ENCODE results near the gene COL16A1.

Gene COL16A1

DNA sequence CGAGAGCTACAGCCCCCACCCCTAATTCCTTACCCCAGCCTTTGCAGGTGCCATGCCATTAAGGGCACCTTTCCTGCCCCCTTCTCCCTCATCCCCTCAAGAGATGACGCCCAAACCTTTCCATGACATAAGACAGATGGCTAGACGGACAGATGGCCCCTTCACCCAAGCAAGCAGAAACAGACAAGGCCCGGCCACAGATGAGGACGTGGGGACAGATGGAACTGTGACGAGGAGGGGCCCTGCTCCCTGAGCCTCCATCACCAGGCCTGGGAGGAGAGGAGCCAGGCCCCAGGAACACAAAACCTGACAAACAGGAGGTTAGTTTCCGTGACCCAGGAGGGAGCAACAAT is 34.4 kb downstream of the COL16A1 start:
- no peak overlapping the region for H3K27ac ChIP-seq (ENCODE audit: extremely low read depth, low read depth, low read length)
- ChIA-PET CTCF (interaction anchor here (2.0 kb wide), 1 partner anchor 47 kb away, joined by 10 read pairs; no protein-coding TSS in a partner anchor), POLR2A (no interaction called here)
- TF ChIP-seq, protein P1, sequence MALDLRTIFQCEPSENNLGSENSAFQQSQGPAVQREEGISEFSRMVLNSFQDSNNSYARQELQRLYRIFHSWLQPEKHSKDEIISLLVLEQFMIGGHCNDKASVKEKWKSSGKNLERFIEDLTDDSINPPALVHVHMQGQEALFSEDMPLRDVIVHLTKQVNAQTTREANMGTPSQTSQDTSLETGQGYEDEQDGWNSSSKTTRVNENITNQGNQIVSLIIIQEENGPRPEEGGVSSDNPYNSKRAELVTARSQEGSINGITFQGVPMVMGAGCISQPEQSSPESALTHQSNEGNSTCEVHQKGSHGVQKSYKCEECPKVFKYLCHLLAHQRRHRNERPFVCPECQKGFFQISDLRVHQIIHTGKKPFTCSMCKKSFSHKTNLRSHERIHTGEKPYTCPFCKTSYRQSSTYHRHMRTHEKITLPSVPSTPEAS (tag by site-specific recombination; IDR thresholded peaks at IDR 0.05), result no peak
- TF ChIP-seq HOXA7 (CRISPR knock-in tag; IDR thresholded peaks at IDR 0.05; ENCODE audit: borderline replicate concordance), result no peak
- no peak for TF ChIP-seq KLF9 (tag by site-specific recombination; IDR thresholded peaks at IDR 0.05; ENCODE audit: low read depth)
- no peak for TF ChIP-seq YY2 (tag by site-specific recombination; IDR thresholded peaks at IDR 0.05)
- TF ChIP-seq, protein P2, sequence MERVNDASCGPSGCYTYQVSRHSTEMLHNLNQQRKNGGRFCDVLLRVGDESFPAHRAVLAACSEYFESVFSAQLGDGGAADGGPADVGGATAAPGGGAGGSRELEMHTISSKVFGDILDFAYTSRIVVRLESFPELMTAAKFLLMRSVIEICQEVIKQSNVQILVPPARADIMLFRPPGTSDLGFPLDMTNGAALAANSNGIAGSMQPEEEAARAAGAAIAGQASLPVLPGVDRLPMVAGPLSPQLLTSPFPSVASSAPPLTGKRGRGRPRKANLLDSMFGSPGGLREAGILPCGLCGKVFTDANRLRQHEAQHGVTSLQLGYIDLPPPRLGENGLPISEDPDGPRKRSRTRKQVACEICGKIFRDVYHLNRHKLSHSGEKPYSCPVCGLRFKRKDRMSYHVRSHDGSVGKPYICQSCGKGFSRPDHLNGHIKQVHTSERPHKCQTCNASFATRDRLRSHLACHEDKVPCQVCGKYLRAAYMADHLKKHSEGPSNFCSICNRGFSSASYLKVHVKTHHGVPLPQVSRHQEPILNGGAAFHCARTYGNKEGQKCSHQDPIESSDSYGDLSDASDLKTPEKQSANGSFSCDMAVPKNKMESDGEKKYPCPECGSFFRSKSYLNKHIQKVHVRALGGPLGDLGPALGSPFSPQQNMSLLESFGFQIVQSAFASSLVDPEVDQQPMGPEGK (tag by site-specific recombination; IDR thresholded peaks at IDR 0.05), result no peak
- TF ChIP-seq ZNF391 (tag by site-specific recombination; IDR thresholded peaks at IDR 0.05; ENCODE audit: borderline replicate concordance, low read depth), result no peak
- no peak for TF ChIP-seq ZNF423 (tag by site-specific recombination; IDR thresholded peaks at IDR 0.05)
- no peak for TF ChIP-seq ZNF621 (tag by site-specific recombination; IDR thresholded peaks at IDR 0.05)
- TF ChIP-seq ZNF341 (tag by site-specific recombination; IDR thresholded peaks at IDR 0.05; ENCODE audit: low read depth), result no peak
- TF ChIP-seq, protein P3, sequence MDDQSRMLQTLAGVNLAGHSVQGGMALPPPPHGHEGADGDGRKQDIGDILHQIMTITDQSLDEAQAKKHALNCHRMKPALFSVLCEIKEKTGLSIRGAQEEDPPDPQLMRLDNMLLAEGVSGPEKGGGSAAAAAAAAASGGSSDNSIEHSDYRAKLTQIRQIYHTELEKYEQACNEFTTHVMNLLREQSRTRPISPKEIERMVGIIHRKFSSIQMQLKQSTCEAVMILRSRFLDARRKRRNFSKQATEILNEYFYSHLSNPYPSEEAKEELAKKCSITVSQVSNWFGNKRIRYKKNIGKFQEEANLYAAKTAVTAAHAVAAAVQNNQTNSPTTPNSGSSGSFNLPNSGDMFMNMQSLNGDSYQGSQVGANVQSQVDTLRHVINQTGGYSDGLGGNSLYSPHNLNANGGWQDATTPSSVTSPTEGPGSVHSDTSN (CRISPR knock-in tag; IDR thresholded peaks at IDR 0.05), result no peak
- TF ChIP-seq SP2 (tag by site-specific recombination; IDR thresholded peaks at IDR 0.05), result no peak
- no peak for TF ChIP-seq MZF1 (tag by site-specific recombination; IDR thresholded peaks at IDR 0.05; ENCODE audit: borderline replicate concordance)
- no peak for TF ChIP-seq REPIN1 (tag by site-specific recombination; IDR thresholded peaks at IDR 0.05; ENCODE audit: low read depth)
- no peak for TF ChIP-seq ZNF404 (tag by site-specific recombination; IDR thresholded peaks at IDR 0.05)
- TF ChIP-seq ZNF626 (tag by site-specific recombination; IDR thresholded peaks at IDR 0.05), result no peak
- peaks cover 5% of the 10 kb centered on the region for H3K4me1 ChIP-seq (ENCODE audit: control insufficient read depth, insufficient read depth, low read length)
- no peak overlapping the region for H3K4me3 ChIP-seq (ENCODE audit: low read depth, low read length)
- H3K9me3 ChIP-seq (ENCODE audit: control insufficient read depth, insufficient read depth, low read depth, low read length), result no peaks in the 10 kb centered on the region
- no peaks in the 10 kb centered on the region for H3K36me3 ChIP-seq (ENCODE audit: control insufficient read depth in 2 of 2, insufficient read depth in 1 of 2, low read length in 2 of 2)

DNA sequence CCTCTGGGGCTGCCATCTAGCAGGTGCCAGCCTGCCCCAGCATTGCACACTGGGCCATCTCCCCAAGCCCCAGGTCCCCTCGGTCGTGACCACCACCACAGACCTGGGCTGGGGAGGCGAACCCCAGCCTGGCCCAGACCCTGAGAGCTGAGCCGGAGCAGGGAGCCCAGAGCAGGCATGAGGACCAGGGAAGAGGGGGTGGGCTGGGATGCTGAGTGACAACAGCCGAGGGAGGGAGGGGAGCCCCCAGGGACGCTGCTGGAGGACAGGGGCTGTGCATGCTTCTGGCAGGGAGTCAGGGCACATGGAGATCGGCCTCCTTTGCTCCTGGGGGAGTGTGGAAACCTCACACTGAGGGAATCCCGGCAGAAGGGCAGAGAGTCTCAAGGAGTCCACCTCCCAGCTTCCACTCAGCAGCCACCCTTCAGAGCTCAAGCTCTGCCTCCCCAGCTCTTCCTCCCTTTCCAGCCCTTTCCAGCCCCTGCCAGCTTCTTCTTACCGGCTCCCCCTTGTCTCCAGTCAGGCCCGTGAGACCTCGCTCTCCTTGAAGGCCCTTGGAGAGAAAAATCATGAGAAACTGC is 35.4 kb downstream of the COL16A1 start:
- TF ChIP-seq, protein P4, sequence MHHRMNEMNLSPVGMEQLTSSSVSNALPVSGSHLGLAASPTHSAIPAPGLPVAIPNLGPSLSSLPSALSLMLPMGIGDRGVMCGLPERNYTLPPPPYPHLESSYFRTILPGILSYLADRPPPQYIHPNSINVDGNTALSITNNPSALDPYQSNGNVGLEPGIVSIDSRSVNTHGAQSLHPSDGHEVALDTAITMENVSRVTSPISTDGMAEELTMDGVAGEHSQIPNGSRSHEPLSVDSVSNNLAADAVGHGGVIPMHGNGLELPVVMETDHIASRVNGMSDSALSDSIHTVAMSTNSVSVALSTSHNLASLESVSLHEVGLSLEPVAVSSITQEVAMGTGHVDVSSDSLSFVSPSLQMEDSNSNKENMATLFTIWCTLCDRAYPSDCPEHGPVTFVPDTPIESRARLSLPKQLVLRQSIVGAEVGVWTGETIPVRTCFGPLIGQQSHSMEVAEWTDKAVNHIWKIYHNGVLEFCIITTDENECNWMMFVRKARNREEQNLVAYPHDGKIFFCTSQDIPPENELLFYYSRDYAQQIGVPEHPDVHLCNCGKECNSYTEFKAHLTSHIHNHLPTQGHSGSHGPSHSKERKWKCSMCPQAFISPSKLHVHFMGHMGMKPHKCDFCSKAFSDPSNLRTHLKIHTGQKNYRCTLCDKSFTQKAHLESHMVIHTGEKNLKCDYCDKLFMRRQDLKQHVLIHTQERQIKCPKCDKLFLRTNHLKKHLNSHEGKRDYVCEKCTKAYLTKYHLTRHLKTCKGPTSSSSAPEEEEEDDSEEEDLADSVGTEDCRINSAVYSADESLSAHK (tag by site-specific recombination; IDR thresholded peaks at IDR 0.05), result peak; percentile 51; the same call in 1 of the 2 replicates
- TF ChIP-seq, protein P5, sequence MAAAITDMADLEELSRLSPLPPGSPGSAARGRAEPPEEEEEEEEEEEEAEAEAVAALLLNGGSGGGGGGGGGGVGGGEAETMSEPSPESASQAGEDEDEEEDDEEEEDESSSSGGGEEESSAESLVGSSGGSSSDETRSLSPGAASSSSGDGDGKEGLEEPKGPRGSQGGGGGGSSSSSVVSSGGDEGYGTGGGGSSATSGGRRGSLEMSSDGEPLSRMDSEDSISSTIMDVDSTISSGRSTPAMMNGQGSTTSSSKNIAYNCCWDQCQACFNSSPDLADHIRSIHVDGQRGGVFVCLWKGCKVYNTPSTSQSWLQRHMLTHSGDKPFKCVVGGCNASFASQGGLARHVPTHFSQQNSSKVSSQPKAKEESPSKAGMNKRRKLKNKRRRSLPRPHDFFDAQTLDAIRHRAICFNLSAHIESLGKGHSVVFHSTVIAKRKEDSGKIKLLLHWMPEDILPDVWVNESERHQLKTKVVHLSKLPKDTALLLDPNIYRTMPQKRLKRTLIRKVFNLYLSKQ (tag by site-specific recombination; IDR thresholded peaks at IDR 0.05; ENCODE audit: borderline replicate concordance), result no peak
- TF ChIP-seq ZIC2 (tag by site-specific recombination; IDR thresholded peaks at IDR 0.05), result 0 out of 2 replicates have a peak, but pooled peaks have one; percentile 12
- TF ChIP-seq ZNF701 (tag by site-specific recombination; IDR thresholded peaks at IDR 0.05), result no peak
- no peak for TF ChIP-seq ZNF37A (tag by site-specific recombination; IDR thresholded peaks at IDR 0.05)
- TF ChIP-seq SP2 (tag by site-specific recombination; IDR thresholded peaks at IDR 0.05), result no peak
- no peaks in the 10 kb centered on the region for H3K9me3 ChIP-seq (ENCODE audit: control insufficient read depth, insufficient read depth, low read depth, low read length)
- ChIA-PET POLR2A (interaction anchor here (0.6 kb wide), 1 partner anchor 14 kb away, joined by 6 read pairs; no protein-coding TSS in a partner anchor), CTCF (interaction anchor here (8.2 kb wide), 1 partner anchor 122 kb away, joined by 99 read pairs; no protein-coding TSS in a partner anchor)
- H3K36me3 ChIP-seq (ENCODE audit: control insufficient read depth in 2 of 2, insufficient read depth in 1 of 2, low read length in 2 of 2), result no peaks in the 10 kb centered on the region
- H3K4me3 ChIP-seq (ENCODE audit: low read depth, low read length), result no peak overlapping the region
- H3K27ac ChIP-seq (ENCODE audit: extremely low read depth, low read depth, low read length), result no peak overlapping the region
- peaks cover 5% of the 10 kb centered on the region for H3K4me1 ChIP-seq (ENCODE audit: control insufficient read depth, insufficient read depth, low read length)
